Uterus (tissue), 4 donors: ENCODE measurements around the gene ARHGAP44. TPM values are rescaled to one million over a fixed set of nuclear protein-coding genes. Genes with fewer than 3 reads are reported as not detected.

Source experiments
- DNase-seq, 2 donors: peaks; one replicate each; pipeline ENCODE4 v3.0.0-alpha.2; 2019 to 2020
- H3K27ac ChIP-seq, 2 donors: fragments of 200-600 bp; sonication (generic); 1 replicate in 1 of 2; 2 replicates in 1 of 2; pipeline ENCODE4 v1.5.1; 2016 to 2018
- H3K27me3 ChIP-seq, 2 donors: fragments of 200-600 bp; sonication (generic); one replicate each; pipeline ENCODE4 v1.5.1; 2018 to 2019; ENCODE audit warnings: control low read depth in 1 of 2
- H3K36me3 ChIP-seq, 2 donors: fragments of 200-600 bp; sonication (generic); one replicate each; pipeline ENCODE4 v1.5.1; 2019; ENCODE audit warnings: control low read depth in 1 of 2
- H3K4me1 ChIP-seq, 2 donors: fragments of 200-600 bp; sonication (generic); one replicate each; pipeline ENCODE4 v1.5.1; 2018 to 2019; ENCODE audit warnings: control low read depth in 1 of 2
- H3K4me3 ChIP-seq, 2 donors: fragments of 200-600 bp; sonication (generic); 1 replicate in 1 of 2; 2 replicates in 1 of 2; pipeline ENCODE4 v1.5.1; 2018 to 2019; ENCODE audit warnings: mild to moderate bottlenecking in 1 of 2
- H3K9me3 ChIP-seq, 2 donors: fragments of 200-600 bp; sonication (generic); one replicate each; pipeline ENCODE4 v1.5.1; 2019; ENCODE audit warnings: control low read depth in 1 of 2
- CTCF ChIP-seq, 4 experiments: fragments of 200-600 bp in 2 of 4; fragments of 450-650 bp in 2 of 4; sonication (generic) in 2 of 4; IDR thresholded peaks; one replicate each; pipeline ENCODE4 v1.5.1; 2016 to 2019; ENCODE audit warnings: antibody characterized with exemption in 4 of 4, mild to moderate bottlenecking in 2 of 4, moderate library complexity in 1 of 4
- POLR2A ChIP-seq, 2 donors: fragments of 450-650 bp; IDR thresholded peaks; one replicate each; pipeline ENCODE4 v1.6.1; 2016; ENCODE audit warnings: antibody characterized with exemption in 2 of 2, mild to moderate bottlenecking in 1 of 2, moderate library complexity in 1 of 2
- intact Hi-C: fragments of 100-400 bp; cut with DNase I; formaldehyde crosslinking; loops from one replicate; pipeline ENCODE4 v1.15.1; 2023; ENCODE audit warnings: low total_unique reads
- total RNA-seq, 4 donors: library from RNA; depleted of rRNA in 3 of 4; stranded (reverse); fragments of >200 nt in 3 of 4; gene quantifications; one replicate each; pipeline versions ENCODE4 v1.1.0 to v1.2.4, GENCODE V29; 2014 to 2023
- donor health status: DM: yes; HTN: yes; CAD: no.

Gene ARHGAP44
- total RNA-seq, 4 donors from 2014 or later, result 2.6 to 19.1 (median 13.2) TPM

DNA sequence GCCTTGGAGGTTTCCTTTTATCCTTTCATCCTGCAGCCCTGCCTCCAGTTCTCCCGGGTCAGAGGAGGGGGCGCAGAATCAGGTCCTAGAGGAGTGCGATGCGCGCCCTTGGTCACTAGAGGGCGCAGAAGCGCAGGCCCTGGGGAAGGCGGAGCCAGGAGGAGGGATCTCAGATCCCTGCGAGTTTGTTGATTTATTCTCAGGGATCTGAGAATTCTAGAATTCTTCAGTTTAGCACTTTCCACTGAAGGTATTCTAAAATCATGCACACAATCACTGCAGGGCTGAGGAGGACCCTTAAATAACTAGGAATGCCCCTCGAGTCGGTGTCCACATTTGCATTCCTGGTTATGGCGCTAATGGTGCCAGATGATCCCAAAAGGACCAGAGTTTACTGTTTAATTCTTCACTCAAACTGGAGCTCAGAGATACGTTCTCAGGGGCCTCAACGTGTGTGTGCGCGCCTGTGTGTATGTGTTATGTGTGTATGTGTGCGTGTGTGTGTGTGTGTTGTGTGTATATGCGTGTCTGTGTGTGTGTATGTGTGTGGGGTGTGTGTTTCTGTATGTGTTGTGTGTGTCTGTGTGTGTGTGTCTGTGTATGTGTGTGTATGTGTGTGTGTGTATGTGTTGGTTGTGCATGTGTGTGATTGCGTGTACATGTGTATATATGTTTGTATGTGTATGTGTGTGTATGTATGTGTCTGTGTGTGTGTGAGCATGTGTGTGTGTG, 235.4 kb downstream of the ARHGAP44 start:
- intact Hi-C loops, result no loop called here
- TF ChIP-seq CTCF (IDR thresholded peaks at IDR 0.05) (peak; percentile 63 to 95 (median 72)), POLR2A (IDR thresholded peaks at IDR 0.05) (no peak)
- DNase-seq, result peak; percentile 41 to 63
- Histone ChIP-seq H3K9me3 (no peaks in the 10 kb centered on the region), H3K4me3 (no peak overlapping the region), H3K36me3 (no peaks in the 10 kb centered on the region), H3K27ac (no peak overlapping the region), H3K27me3 (no peaks in the 10 kb centered on the region), H3K4me1 (no peaks in the 10 kb centered on the region)

- Histone ChIP-seq H3K9me3 (no peaks in the 10 kb centered on the region), H3K4me1 (no peaks in the 10 kb centered on the region), H3K27ac (no peak overlapping the region), H3K27me3 (no peaks in the 10 kb centered on the region), H3K4me3 (no peak overlapping the region), H3K36me3 (no peaks in the 10 kb centered on the region)
- TF ChIP-seq POLR2A (IDR thresholded peaks at IDR 0.05) (no peak), CTCF (IDR thresholded peaks at IDR 0.05) (no peak)
- intact Hi-C loops, result no loop called here
- DNase-seq, result no peak
Measured at GRCh38 chr17:13025258-13025627, 235.9 kb downstream of the ARHGAP44 start.

DNA sequence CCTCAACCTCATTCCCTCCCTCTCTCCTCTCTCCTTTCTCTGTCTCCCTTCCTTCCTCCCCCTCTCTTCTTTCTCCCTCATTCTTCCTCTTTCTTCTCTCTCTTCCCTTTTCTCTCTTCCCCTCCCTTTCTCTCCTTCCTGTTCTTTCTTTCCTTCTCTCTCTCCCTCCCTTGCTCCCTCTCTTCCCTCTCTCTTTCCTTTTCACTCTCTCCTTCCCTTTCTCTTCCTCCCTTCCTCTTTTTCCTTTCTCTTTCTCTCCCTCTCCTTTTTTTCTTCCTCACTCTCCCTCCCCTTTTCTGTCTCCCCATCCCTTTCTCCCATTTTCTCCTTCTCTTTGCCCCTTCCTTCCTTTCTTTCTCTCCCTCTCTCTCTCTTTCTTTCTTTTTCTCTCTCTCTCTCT, 236.4 kb downstream of the ARHGAP44 start:
- DNase-seq, result no peak
- TF ChIP-seq POLR2A (IDR thresholded peaks at IDR 0.05) (no peak), CTCF (IDR thresholded peaks at IDR 0.05) (no peak)
- Histone ChIP-seq H3K27ac (no peak overlapping the region), H3K36me3 (no peaks in the 10 kb centered on the region), H3K4me3 (no peak overlapping the region), H3K27me3 (no peaks in the 10 kb centered on the region), H3K4me1 (no peaks in the 10 kb centered on the region), H3K9me3 (no peaks in the 10 kb centered on the region)
- intact Hi-C loops, result no loop called here

- Histone ChIP-seq H3K4me1 (no peaks in the 10 kb centered on the region), H3K4me3 (no peak overlapping the region), H3K9me3 (no peaks in the 10 kb centered on the region), H3K27me3 (no peaks in the 10 kb centered on the region), H3K27ac (no peak overlapping the region), H3K36me3 (no peaks in the 10 kb centered on the region)
- TF ChIP-seq CTCF (IDR thresholded peaks at IDR 0.05) (no peak), POLR2A (IDR thresholded peaks at IDR 0.05) (no peak)
- intact Hi-C loops, result no loop called here
- no peak for DNase-seq
Measured at GRCh38 chr17:13027246-13027645, 237.9 kb downstream of the ARHGAP44 start.

DNA sequence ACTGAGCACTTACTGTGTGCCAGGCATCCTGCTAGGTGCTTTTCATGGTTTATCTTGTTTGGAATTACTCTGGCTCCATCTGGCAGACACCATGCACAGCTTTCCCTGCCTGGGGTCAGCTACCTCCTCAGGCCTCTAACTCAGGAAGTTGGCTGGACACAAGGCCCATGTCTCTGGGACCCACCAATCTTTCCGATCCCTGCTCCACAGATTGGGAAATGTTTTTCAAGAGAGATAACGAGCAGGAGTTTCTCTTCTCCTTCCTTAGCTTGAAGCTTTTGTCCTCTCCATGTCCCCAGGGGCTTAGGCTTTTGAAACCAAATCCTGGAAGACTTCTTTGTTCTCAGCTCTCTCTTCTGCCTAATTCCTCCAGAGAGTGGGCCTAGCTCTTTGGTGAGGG, 240.0 kb downstream of the ARHGAP44 start:
- H3K9me3 ChIP-seq, result no peaks in the 10 kb centered on the region
- H3K4me1 ChIP-seq, result no peaks in the 10 kb centered on the region
- DNase-seq, result no peak
- intact Hi-C loops, result no loop called here
- no peak overlapping the region for H3K27ac ChIP-seq
- no peaks in the 10 kb centered on the region for H3K27me3 ChIP-seq
- no peaks in the 10 kb centered on the region for H3K36me3 ChIP-seq
- no peak for TF ChIP-seq CTCF (IDR thresholded peaks at IDR 0.05)
- no peak for TF ChIP-seq POLR2A (IDR thresholded peaks at IDR 0.05)
- no peak overlapping the region for H3K4me3 ChIP-seq
